ENCODE data around the gene TBC1D7. TPM values are rescaled to one million over a fixed set of nuclear protein-coding genes. Genes with fewer than 3 reads are reported as not detected.

TBC1D7 gene
- total RNA-seq, 2 donors from 2014 or later, result 37.7 to 59.0 TPM

DNA sequence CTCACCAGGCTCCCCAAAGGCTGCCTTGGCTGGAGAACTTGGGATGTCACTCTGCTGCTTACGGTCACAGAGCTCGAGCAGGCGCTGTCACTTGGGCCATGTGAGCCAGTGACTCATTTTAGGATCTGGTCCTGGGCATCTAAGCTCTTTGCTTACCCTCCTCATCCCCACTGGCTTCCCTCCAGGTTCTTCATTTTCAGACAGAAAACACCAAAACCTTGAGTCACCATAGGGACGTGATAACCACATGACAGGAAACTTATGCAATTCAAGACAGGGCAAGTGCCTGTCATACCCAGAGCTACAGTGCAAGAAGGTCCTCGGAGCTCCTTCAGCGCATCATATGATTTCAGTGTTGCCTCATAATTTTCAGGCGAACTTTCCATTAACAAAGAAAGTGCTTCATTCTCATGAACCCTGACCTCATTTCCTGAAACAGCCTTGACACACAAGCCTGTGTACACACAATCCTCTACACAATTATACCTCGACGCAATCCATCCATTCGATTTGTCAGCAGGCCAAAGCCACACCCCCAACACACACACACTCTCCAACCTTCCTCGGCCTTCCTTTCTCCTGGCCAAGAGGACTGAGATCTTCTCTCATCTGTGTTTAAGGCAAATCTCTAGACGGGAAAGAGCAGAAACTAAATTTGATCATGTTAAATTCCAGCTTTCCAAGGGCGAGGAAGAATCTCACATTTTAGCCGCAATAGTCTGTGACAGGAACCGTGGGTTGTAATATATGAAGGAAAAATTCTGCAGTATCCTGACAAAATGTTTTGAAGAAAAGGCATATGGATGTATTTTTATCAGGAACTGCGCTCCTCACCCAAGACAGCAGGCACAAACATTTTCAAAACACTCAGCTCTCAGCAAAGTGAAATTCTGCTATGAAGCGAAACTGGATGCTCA lies 25.3 kb downstream of the TBC1D7 start:
- Mint-ChIP-seq H3K36me3 (ENCODE audit: low read depth) (peaks cover 66% of the 10 kb centered on the region), H3K27me3 (ENCODE audit: insufficient read depth) (no peaks in the 10 kb centered on the region), H3K4me1 (no peaks in the 10 kb centered on the region), H3K4me3 (no peak overlapping the region), H3K27ac (no peak overlapping the region), H3K9me3 (no peaks in the 10 kb centered on the region)
- TF ChIP-seq, protein P1, sequence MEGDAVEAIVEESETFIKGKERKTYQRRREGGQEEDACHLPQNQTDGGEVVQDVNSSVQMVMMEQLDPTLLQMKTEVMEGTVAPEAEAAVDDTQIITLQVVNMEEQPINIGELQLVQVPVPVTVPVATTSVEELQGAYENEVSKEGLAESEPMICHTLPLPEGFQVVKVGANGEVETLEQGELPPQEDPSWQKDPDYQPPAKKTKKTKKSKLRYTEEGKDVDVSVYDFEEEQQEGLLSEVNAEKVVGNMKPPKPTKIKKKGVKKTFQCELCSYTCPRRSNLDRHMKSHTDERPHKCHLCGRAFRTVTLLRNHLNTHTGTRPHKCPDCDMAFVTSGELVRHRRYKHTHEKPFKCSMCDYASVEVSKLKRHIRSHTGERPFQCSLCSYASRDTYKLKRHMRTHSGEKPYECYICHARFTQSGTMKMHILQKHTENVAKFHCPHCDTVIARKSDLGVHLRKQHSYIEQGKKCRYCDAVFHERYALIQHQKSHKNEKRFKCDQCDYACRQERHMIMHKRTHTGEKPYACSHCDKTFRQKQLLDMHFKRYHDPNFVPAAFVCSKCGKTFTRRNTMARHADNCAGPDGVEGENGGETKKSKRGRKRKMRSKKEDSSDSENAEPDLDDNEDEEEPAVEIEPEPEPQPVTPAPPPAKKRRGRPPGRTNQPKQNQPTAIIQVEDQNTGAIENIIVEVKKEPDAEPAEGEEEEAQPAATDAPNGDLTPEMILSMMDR (conservative IDR thresholded peaks at IDR 0.05), result no peak
- 94 to 98% methylated on average over 12 to 17 of the region's 17 CpGs for WGBS, 2 experiments (ENCODE audit: insufficient coverage in 1 of 2, insufficient read length in 1 of 2)
- Histone ChIP-seq H3K36me3 (ENCODE audit: control insufficient read depth, insufficient read depth, low read length) (peaks cover 90% of the 10 kb centered on the region), H3K9me3 (ENCODE audit: control insufficient read depth, low read length) (no peaks in the 10 kb centered on the region), H3K4me3 (ENCODE audit: low read length) (no peak overlapping the region), H3K9ac (ENCODE audit: extremely low read depth, low read length, poor library complexity, severe bottlenecking) (no peak overlapping the region), H3K27me3 (ENCODE audit: control insufficient read depth, insufficient read depth, low read length, poor library complexity, severe bottlenecking) (no peaks in the 10 kb centered on the region), H3K4me1 (ENCODE audit: control insufficient read depth, insufficient read depth, low read length) (no peaks in the 10 kb centered on the region), H3K27ac (ENCODE audit: low read depth, low read length) (no peak overlapping the region)
- DNase-seq, result peak; percentile 11

DNA sequence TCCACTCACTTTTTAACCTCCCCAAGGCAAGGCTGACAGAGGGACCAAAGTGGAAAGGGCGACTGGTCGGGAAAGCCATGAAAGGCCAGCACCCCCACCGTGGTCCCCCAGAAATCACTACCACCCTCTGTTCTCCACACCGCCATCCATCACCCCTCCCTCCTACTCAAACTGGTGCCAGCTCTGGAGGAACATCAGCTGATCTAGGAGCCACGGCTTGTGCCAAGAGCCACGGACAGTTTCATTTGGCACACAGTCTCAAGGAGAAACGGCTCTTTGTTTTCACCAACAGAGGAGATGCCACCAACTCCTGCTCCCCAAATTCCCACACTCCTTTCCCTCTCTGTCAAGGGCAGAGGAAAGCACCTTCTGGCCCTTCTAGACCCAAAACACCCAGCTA lies 26.0 kb downstream of the TBC1D7 start:
- DNase-seq, result peak; percentile 3
- Histone ChIP-seq H3K9ac (ENCODE audit: extremely low read depth, low read length, poor library complexity, severe bottlenecking) (no peak overlapping the region), H3K4me1 (ENCODE audit: control insufficient read depth, insufficient read depth, low read length) (no peaks in the 10 kb centered on the region), H3K4me3 (ENCODE audit: low read length) (no peak overlapping the region), H3K9me3 (ENCODE audit: control insufficient read depth, low read length) (no peaks in the 10 kb centered on the region), H3K36me3 (ENCODE audit: control insufficient read depth, insufficient read depth, low read length) (peaks cover 89% of the 10 kb centered on the region), H3K27me3 (ENCODE audit: control insufficient read depth, insufficient read depth, low read length, poor library complexity, severe bottlenecking) (no peaks in the 10 kb centered on the region), H3K27ac (ENCODE audit: low read depth, low read length) (no peak overlapping the region)
- 94% methylated on average over 3 to 7 of the region's 7 CpGs for WGBS, 2 experiments (ENCODE audit: insufficient coverage in 1 of 2, insufficient read length in 1 of 2)
- Mint-ChIP-seq H3K27ac (no peak overlapping the region), H3K36me3 (ENCODE audit: low read depth) (peaks cover 67% of the 10 kb centered on the region), H3K9me3 (no peaks in the 10 kb centered on the region), H3K4me3 (no peak overlapping the region), H3K4me1 (no peaks in the 10 kb centered on the region), H3K27me3 (ENCODE audit: insufficient read depth) (no peaks in the 10 kb centered on the region)
- TF ChIP-seq, protein P1 (conservative IDR thresholded peaks at IDR 0.05), result no peak

DNA sequence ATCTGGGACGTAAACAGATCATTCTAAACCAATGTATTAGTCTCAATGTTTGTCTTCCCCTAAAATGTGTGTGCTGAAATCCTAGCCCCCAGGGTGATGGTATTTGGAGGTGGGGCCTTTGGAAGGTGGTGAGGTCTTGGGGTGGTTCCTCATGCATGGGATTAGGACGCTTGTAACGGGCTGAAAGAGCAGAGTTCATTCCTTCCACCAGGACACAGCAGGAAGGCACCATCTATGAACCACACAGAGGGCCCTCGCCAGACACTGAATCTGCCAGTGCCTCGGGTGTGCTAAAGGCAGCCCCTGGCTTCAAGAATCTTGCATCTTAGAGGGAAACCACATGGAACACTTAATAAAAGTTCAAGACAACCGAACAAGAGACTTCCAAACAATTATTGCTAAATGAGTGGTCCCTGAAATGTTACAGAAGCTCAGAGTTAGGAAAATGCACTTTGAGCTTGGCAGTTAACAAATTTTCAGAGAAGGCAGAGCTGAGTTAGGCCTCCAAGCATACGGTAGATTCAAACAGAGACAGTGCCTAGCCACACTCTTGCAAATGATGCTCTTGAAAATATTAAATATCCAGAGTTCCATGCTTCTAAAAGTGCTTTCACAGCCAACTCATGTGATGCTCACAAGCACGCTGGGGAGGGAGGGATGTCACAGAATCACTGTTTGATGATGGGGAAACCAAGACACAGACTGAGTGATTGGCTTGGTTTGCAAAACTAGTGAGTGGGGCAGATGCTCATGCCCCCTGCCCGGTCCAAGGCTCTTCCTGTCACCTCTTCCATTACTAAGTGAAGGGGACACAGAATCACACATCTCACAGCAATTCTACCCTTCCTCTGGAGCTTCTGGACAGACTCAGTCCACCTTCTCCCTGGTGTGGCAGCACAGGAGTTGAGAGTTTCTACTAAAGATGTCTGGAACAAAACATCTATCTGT lies 27.4 kb downstream of the TBC1D7 start:
- DNase-seq, result peak; percentile 38
- Histone ChIP-seq H3K4me1 (ENCODE audit: control insufficient read depth, insufficient read depth, low read length) (no peaks in the 10 kb centered on the region), H3K9me3 (ENCODE audit: control insufficient read depth, low read length) (no peaks in the 10 kb centered on the region), H3K9ac (ENCODE audit: extremely low read depth, low read length, poor library complexity, severe bottlenecking) (no peak overlapping the region), H3K36me3 (ENCODE audit: control insufficient read depth, insufficient read depth, low read length) (peaks cover 79% of the 10 kb centered on the region), H3K27me3 (ENCODE audit: control insufficient read depth, insufficient read depth, low read length, poor library complexity, severe bottlenecking) (no peaks in the 10 kb centered on the region), H3K4me3 (ENCODE audit: low read length) (no peak overlapping the region), H3K27ac (ENCODE audit: low read depth, low read length) (no peak overlapping the region)
- TF ChIP-seq, protein P1 (conservative IDR thresholded peaks at IDR 0.05), result peak; percentile 51
- Mint-ChIP-seq H3K36me3 (ENCODE audit: low read depth) (peaks cover 62% of the 10 kb centered on the region), H3K27me3 (ENCODE audit: insufficient read depth) (no peaks in the 10 kb centered on the region), H3K27ac (peak overlapping the region; percentile 75), H3K4me1 (no peaks in the 10 kb centered on the region), H3K4me3 (no peak overlapping the region), H3K9me3 (no peaks in the 10 kb centered on the region)
- WGBS, 2 experiments (ENCODE audit: insufficient coverage in 1 of 2, insufficient read length in 1 of 2), result 84 to 97% methylated on average over 4 to 9 of the region's 9 CpGs

All from endodermal cell (in vitro differentiated cells).